ENCODE data around the gene ZNF207.

DNA sequence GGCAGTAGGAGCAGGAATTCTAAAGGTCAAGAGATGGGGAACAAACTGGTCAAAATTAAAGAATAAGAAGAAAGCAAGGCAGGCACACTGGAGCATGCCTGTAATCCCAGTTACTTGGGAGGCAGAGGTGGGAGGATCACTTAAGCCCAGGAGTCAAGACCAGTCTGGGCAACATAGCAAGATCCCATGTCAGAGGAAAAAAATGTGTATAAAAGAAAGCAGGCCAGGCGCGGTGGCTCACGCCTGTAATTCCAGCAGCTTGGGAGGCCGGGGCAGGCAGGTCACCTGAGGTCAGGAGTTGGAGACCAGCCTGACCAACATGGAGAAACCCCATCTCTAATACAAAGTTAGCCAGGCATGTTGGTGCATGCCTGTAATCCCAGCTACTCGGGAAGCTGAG lies 43.9 kb downstream of the ZNF207 start:
- TF ChIP-seq ZNF114 (CRISPR knock-in tag; IDR thresholded peaks at IDR 0.05) (no peak), REST (IDR thresholded peaks at IDR 0.05; ENCODE audit: unreplicated experiment) (no peak), POLR2AphosphoS5 (IDR thresholded peaks at IDR 0.05; ENCODE audit: low read depth) (no peak), EZH2 (IDR thresholded peaks at IDR 0.05; ENCODE audit: low read depth, unreplicated experiment) (no peak), EZH2phosphoT487 (IDR thresholded peaks at IDR 0.05; ENCODE audit: unreplicated experiment) (no peak), CREB1 (CRISPR knock-in tag; IDR thresholded peaks at IDR 0.05; ENCODE audit: low read depth) (no peak), JUNB (IDR thresholded peaks at IDR 0.05; ENCODE audit: unreplicated experiment) (no peak), NANOG (IDR thresholded peaks at IDR 0.05; ENCODE audit: borderline replicate concordance) (no peak), ZNF331 (CRISPR knock-in tag; IDR thresholded peaks at IDR 0.05; ENCODE audit: low read depth) (no peak)
- TF ChIP-seq, protein P1, sequence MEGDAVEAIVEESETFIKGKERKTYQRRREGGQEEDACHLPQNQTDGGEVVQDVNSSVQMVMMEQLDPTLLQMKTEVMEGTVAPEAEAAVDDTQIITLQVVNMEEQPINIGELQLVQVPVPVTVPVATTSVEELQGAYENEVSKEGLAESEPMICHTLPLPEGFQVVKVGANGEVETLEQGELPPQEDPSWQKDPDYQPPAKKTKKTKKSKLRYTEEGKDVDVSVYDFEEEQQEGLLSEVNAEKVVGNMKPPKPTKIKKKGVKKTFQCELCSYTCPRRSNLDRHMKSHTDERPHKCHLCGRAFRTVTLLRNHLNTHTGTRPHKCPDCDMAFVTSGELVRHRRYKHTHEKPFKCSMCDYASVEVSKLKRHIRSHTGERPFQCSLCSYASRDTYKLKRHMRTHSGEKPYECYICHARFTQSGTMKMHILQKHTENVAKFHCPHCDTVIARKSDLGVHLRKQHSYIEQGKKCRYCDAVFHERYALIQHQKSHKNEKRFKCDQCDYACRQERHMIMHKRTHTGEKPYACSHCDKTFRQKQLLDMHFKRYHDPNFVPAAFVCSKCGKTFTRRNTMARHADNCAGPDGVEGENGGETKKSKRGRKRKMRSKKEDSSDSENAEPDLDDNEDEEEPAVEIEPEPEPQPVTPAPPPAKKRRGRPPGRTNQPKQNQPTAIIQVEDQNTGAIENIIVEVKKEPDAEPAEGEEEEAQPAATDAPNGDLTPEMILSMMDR (conservative IDR thresholded peaks at IDR 0.05; ENCODE audit: low read depth in 2 of 2): no peak
- TF ChIP-seq, protein P2, sequence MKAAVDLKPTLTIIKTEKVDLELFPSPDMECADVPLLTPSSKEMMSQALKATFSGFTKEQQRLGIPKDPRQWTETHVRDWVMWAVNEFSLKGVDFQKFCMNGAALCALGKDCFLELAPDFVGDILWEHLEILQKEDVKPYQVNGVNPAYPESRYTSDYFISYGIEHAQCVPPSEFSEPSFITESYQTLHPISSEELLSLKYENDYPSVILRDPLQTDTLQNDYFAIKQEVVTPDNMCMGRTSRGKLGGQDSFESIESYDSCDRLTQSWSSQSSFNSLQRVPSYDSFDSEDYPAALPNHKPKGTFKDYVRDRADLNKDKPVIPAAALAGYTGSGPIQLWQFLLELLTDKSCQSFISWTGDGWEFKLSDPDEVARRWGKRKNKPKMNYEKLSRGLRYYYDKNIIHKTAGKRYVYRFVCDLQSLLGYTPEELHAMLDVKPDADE (IDR thresholded peaks at IDR 0.05): no peak

All from GM23338 (cell line).